NCI-H774 (cell line): ENCODE data around the gene KXD1.
A peak's percentile ranks its signal among the peaks of the same experiment; 100 is the strongest.
"Not testable (repeated sequence)": the region's sequence is repeated elsewhere in the genome, so short reads cannot be mapped to it uniquely, and the experiment has no call there.

ENCODE experiments used
- DNase-seq: peaks from one replicate; lab custom pipeline; 2025; lab: John Stamatoyannopoulos, UW

Gene KXD1

DNA sequence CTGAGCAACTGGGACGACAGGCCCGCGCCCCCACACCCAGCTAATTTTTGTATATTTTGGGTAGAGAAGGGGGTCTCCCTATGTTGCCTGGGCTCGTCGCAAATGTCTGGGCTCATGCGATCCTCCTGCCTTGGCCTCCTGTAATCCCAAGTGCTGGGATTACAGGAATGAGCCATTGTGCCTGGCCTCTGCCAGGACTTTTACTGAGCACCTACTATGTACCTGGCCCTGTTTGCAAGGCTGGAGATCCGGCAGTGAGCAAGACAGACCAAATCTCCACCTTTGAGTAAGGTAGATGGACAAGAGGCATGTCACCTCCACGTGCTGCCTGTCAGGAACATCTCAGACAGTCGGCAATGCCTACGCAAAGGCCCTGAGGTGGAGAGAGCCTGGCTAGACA is 21.2 kb upstream of the KXD1 start:
- no peak for DNase-seq

DNA sequence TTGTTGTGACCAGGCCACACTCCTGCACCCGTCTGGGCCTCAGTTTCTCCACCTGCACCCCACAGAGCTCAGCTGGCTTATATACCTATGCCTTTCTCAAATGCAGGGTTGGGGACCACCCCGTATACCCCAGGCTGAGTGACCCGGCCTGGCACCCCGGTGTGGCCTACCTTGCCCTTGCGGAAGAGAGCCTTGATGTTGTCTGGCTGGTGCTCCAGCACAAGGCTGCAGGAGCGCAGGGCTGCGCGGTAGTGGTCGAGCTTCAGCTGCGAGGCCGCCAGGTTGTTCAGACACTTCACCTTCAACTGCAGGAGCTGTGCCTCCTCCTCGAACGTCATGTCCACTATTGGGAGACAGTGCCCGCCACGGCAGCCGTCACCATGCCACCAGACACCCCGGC is 20.2 kb upstream of the KXD1 start:
- no peak for DNase-seq

DNA sequence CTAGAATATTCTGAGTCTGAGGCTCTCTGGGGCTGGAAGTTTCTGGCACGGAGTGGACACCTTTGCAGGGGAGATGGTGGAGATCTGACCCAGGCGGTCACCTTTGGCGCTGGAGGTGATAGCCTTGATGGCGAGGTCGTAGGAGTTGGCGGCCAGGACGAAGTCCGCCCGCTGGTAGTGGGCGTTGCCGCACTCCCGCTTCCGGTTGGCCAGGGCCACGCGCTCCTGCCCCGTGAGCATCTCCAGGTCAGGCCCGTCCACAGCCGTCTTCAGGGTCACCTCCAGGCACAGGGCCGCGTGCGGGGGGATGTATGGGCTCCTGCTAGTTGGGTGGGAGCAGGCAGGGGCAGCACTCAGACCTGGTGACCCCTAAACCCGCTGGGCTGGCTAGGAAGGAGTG is 19.6 kb upstream of the KXD1 start:
- DNase-seq = no peak

DNA sequence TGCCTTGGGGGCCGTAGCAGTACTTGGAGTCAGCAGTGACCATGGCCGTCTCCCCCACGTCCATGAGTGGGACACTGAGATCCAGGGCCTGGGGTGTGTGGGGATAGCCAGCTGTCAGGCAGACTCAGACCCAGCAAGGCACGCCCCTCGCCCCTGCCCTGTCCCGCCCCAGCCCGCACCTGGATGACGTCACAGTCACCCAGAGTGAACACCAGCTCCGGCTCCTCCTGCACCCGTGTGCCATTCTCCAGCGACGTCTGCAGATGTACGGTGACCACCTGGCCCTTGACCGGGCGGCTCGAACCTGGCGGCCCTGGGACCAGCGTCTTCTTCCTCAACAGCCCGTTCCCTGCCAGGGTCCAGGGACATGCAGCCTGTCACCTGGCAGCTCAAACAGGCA is 18.3 kb upstream of the KXD1 start:
- DNase-seq = no peak

DNA sequence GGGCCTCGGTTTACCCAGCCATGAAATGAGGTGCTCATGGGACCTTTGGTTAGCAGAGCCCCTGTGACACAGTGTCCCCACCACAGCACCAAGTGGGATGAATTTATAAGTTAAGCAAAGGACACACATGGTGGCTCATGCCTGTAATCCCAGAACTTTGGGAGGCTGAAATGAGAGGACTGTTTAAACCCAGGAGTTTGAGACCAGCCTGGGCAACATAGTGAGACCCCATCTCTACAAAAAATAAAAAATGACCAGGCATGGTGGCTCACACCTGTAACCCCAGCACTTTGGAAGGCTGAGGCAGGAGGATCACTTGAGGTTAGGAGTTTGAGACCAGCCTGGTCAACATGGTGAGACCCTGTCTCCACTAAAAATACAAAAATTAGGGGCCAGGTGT is 17.5 kb upstream of the KXD1 start:
- DNase-seq = not testable (repeated sequence)

DNA sequence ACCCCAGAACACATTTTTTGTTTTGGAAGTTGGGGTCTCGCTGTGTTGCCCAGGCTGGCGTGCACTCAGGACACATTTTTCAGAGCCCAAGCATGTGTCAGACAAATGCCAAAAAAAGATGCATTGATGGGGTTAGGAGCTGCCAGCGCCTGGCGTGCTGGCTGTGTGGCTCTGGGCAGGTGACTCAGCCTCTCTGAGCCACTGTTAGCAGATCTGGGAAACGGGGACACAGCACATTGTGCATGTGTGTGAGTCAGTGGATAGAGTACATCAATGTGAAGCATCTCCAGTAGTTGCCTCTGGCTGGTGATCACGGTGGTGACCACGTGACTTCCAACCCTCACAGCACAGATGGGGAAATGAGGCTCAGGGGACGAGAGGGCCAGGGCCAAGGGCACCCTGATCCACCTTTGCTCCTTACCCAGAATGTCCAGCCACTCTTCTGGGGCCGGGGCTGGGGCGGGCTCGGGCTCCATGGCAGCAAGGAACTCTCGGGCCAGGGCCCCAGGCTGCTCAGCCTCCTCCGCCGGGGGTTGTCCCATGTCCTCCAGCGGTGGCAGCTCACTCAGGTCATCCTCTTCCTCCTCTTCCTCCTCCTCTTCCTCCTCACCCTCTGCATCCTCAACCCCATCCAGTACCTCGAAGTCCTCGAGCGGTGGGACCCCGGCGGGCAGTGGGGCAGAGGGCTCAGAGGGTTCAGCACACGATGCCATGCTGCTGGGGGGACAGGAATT is 16.2 kb upstream of the KXD1 start:
- no peak for DNase-seq

DNA sequence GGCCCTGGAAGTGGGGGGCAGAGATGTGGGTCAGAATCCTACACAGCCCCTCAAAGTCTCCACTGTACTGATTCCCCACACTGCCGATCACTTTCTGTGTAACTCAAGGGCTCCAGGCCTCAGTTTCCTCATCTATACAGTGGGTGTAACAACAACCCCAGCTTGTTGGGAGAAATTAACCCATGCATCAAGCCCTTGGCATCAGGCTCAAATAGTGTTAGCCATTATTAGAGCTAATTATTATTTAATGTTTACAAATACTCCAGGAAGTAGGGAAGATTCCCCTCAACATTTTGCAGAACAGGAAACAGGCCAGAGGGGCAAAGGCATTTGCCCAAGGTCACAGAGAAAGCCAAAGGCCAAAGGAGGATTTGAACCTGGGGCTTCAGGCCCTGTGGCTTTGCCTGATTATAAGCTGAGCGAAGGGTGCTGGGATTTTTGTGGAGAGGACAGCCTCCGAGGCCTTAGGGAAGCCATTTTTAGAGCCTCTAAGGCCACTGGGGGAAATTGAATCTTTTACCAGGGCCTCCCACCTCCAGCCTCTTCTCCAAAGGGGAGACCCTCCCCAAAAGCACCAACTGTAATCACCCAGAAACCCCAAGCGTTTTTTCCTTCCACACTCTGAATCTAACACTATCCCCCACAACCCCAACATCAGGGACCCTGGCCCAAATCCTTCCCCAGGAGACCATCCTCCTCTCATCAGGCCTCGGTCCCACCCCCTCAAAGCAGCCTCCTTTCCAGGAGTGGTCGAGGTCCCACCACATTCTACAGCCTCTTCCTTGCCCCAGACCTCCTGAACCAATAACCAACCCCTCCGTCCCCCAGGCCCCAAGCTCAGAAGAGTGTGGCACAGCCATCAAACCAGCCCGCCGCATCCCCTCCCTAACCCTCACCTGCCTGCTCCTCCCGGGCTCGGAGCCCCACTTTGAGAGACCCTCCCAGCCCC is 15.4 kb upstream of the KXD1 start:
- no peak for DNase-seq

DNA sequence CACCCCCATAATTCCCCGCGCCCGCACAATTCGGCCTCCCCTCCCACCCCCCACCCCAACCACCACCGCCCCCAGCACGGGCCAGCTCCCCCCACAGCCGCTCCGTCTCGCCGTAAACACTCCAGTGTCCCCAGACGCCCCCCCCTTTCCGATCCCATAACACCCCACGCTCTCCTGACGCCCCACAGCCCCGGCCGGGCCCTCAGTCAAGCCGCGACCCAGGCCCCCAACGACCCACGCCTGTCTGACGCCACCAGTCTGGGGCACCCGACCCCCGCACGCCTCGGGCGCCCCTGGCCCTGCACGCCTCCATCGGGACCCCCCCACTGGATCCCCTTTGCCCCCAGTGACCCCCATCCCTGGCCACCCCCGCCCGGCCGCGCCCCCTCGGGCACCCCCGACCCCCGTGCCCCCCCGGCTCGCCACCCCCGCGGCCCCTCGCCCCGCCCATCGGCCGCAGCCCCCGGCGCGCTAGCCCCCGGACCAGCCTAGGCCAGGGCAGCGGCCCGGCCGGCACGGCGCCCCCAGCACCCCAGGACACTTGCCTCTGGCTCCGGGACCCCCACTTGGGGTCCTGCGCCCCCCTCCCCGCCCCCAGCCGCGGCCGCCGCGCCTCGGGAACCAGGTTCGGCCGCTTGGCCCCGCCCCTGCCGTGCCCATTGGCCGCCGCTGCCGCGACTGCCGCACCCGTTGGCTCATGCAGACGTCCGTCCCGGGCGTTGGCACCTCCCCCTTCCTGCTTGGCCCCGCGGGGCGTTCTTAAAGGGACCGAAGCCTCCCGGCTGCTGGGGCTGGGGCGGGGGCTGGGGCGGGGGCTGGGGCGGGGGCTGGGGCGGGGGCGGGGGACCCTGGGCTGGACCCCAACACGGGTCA is 14.5 kb upstream of the KXD1 start, which contains the start of gene FKBP8:
Gene FKBP8 (minus strand): TSS at position 633 of the 873 bp plus-strand sequence. CDS start 1,603 bp downstream, outside the sequence.
- peak; percentile 86 for DNase-seq

DNA sequence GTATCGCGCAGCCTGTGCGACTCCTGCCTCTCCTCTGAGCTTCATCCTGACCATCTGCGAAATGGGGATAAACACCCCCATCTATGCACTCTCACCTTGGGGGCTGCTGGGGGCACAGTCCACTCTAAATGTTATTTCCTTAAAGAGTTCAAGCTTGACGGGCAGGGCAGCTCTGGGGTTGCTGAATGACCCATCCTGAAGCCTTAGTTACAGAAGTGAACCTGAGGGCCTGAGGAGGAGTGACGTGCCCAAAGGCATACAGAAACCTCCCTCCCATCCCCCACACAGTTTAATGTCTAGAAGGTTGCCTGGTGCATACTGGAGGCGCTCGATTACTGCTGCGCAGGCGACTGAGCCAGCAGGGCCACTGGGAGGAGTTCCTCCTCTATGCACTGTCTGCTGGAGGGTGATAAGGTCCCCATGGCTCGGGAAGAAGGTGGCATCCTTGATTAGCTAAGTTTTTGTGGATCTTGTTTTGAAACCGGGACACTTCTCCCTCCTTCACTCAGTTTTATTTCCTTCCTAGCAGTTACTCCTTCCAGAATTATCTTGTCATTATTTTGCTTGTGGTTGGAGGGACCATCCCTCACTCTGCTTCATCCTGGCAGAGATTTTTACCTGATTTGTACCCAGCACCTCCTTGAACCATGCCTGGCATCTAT is 13.7 kb upstream of the KXD1 start:
- DNase-seq = peak; percentile 51

DNA sequence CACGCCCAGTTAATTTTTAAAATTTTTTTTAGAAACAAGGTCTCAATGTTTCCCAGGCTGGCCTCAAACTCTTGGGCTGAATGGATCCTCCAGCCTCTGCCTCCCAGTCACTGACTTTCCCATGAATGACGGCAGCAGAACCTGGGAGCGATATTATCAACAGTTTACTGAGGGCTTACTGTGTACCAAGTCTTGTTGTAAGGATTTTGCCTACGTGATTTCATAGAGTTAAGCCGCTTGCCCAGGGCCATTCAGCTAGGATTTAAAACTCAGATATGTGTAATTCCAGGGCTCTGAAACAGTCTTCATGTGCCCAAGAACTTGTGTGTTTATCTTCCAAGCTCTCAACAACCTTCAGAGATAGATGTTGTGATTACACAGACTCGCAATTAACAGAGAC is 6.0 kb upstream of the KXD1 start:
- no peak for DNase-seq

DNA sequence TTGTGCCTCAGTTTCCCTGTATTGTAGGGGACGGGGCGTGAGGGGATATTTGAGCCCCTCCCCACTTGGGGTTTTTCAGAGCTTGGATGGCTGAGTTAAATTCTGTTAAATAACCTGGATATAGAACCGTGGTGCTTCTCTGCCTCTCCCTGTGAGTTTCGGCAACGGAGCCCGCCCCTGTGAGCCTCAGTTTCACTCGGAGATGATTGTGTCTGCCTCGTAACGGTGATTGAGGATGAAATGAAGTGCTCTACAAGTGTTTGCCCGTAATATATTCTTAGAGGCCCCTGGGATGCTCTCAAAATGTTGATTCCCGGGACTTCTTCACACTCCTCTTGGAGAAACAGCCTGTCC is 509 bp downstream of the KXD1 start:
- no peak for DNase-seq

DNA sequence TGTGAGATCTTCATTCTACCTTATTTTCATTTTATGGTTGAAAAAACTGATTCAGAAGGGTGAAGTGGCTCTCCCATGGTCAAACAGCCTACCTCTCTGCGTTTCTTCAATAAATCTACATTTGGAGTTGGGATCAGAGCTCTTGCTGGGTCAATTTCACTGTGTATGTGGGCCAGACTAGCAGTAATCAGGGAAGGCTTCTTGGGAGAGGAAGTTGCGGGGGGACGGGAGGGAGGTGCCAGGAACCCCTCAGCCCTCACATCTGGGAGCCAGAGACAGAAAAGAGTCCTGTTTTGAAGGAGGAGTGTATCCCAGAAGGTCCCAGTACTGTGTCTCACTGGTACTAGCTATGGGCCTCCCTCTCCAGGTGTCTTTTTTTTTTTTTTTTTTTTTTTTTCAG is 934 bp downstream of the KXD1 start:
- no peak for DNase-seq

DNA sequence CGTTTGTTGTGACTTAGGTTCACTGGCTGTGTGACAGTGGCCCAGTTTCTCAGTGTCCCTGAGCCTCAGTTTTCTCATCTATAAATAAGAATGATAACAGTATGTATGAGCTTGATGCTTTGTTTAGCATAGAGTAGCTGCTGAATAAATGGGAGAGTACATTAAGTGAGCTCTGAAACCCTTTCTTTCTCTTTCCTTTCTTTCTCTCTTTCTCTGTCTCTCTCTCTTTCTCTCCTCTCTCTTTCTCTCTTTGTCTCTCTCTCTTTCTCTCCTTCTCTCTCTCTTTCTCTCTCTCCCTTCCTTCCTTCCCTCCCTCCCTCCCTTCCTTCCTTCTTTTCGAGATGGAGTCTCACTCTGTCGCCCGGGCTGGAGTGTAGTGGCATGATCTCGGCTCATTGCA is 2.0 kb downstream of the KXD1 start:
- no peak for DNase-seq

DNA sequence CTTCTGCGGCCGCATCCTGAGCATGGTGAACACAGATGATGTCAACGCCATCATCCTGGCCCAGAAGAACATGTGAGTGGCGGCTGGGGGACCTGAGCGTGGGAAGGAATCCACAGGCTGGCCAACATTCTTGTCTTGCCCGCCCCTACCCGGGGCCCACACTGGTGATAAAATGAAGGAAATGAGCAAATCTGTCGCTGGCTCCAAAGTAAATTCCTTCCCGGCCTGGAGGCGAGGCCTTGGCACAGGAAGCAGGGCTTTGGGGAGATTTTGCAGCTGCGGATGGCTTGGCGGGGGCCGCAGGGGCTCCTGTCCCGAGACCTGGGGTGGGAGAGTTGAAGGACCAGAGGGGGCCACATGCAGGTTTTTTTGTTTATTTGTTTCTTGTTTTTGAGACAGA is 4.4 kb downstream of the KXD1 start:
- no peak for DNase-seq

DNA sequence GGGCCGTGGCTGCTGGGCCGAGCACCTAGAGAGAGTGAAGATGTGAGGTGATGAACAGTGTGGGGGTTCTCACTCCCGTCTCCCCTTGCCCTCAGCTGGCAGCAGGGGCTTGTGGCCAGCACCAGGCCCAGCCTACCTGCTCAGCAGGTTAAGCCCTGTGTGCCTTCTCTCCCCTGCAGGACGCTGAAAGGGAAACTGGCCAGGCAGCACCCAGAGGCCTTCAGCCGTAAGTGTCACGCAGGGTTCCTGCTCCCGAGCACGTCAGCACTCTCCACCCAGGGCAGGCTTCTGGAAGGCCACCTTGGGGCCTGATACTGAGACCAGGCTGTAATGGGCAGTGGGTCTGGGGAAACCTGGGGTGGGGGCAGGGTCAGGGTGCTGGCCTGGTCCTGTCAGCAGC is 9.3 kb downstream of the KXD1 start:
- DNase-seq = no peak

DNA sequence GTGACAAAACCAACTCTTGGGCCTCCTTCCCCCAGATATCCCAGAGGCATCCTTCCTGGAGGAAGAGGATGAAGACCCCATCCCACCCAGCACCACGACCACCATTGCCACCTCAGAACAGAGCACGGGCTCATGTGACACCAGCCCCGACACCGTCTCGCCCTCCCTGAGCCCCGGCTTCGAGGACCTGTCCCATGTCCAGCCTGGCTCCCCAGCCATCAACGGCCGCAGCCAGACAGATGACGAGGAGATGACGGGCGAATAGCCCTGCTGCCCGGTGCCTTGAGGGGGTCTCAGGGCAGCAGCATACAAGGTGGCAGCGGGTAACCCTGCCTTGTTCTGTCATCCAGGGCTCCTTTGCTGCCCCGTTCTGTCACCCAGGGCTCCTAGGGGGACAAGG is 10.7 kb downstream of the KXD1 start:
- DNase-seq = no peak

DNA sequence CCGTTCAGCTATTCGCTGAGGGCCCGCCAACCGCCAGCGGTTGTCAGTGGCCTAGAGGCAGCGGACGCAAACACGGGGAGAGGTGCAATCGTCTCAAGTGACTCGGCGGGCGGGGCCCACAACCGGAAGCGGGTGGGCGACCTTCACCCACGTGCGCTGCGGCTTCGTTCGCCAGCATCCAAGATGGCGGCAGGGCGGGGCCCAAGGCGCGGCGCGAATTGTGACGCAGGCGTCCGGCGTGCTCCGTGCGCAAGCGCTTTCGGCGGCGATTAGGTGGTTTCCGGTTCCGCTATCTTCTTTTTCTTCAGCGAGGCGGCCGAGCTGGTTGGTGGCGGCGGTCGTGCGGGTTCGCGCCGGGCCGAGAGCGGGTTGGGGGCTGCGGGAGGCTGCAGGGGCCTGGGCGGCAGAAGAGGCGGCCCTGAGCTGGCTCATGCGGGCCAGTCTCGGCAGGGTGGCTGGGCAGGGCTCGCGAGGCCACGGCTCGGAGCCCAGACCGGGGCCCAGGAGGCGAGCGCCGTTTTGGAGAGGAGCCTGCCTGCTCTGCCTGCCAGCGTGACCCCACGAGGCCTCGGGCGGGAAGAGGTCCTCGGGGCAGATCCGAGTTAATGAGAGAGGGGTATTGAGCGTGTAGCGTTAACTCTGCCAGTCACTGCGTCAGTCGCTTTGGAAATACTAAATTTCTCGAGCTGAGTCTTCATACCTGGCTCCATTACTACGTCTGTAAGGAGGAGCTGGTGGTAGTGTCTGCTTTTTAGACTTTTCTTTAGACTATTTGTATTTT is 14.1 kb downstream of the KXD1 start, which contains the start of gene UBA52:
Gene UBA52 (plus strand): TSS at position 294 of the 781 bp plus-strand sequence. CDS start 1,444 bp downstream, outside the sequence.
- peak; percentile 98 for DNase-seq

DNA sequence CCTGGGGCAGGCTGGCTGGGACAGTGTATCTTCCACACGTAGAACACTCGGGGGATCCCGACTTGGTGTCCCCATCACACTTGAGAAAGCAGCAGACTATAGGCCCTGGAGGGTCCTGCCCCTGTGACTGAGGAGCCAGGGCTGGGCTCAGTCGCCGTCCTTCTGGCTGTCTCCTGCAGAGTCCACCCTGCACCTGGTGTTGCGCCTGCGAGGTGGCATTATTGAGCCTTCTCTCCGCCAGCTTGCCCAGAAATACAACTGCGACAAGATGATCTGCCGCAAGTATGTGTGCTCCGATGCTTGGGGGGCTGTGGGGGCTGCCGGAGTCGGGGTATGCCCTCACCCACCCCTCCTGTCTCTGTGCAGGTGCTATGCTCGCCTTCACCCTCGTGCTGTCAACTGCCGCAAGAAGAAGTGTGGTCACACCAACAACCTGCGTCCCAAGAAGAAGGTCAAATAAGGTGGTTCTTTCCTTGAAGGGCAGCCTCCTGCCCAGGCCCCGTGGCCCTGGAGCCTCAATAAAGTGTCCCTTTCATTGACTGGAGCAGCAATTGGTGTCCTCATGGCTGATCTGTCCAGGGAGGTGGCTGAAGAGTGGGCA is 17.1 kb downstream of the KXD1 start:
- DNase-seq = no peak

DNA sequence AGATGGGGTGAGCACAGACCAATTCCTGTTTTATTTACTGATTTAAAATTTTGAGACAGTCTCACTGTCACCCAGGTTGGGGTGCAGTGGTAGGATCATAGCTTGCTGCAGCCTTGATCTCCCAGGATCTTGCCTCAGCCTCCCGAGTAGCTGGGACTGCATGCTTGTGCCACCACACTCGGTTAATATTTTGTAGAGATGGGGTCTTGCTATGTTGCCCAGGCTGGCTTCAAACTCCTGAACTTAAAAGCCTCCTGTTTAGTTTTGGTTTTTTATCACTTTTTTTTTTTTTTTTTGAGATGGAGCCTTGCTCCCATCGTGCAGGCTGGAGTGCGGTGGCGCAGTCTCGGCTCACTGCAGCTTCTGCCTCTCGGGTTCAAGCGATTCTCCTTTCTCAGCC is 18.7 kb downstream of the KXD1 start:
- DNase-seq = no peak

DNA sequence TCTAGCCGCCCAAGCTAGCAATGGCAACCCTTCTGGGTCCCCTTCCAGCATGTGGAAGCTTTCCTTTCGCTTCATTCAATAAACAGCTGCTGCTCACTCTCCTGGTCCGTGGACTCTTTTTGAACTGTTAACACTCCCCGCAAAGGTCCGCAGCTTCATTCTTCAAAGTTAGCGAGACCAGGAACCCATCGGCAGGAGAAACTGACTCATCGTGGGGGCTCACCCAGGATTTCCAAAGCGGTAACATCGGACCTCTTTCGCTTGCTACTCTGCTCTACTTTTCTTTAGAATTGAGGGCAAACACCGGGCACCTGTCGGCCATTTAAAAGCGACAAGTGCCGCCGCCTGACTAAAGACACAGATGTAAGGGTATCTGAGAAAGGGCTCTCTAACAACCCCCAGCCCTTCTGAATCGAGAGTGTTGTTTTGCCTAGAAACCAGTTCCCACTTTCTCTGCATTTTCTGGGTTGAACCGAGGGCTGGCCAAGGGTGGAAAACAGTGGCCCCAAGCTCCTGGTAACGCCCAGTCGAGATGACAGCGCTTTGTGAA is 19.8 kb downstream of the KXD1 start:
- DNase-seq = no peak
